ENCODE results near the gene GPSM1.

GRCh38 chr9:136337416-136338395 lies 10.4 kb downstream of the GPSM1 start:
- no peak for TF ChIP-seq CTCF (IDR thresholded peaks at IDR 0.05)
- TF ChIP-seq POLR2A (IDR thresholded peaks at IDR 0.05) = no peak
